Hematopoietic multipotent progenitor cell treated with erythropoietin and hydrocortisone succinate and interleukin-3 and kit ligand, for 4 days (in vitro differentiated cells): ENCODE data around the gene OVAAL.
A peak's percentile ranks its signal among the peaks of the same experiment; 100 is the strongest.
"Not testable (repeated sequence)": the region's sequence is repeated elsewhere in the genome, so short reads cannot be mapped to it uniquely, and the experiment has no call there.

Experiments used
- DNase-seq: peaks from one replicate; pipeline ENCODE4 v3.0.0-alpha.2; 2015

Gene OVAAL

GRCh38 chr1:180542113-180542837 lies 16.5 kb upstream of the OVAAL start:
- no peak for DNase-seq

GRCh38 chr1:180542838-180543145 lies 16.0 kb upstream of the OVAAL start:
- DNase-seq, result no peak

DNA sequence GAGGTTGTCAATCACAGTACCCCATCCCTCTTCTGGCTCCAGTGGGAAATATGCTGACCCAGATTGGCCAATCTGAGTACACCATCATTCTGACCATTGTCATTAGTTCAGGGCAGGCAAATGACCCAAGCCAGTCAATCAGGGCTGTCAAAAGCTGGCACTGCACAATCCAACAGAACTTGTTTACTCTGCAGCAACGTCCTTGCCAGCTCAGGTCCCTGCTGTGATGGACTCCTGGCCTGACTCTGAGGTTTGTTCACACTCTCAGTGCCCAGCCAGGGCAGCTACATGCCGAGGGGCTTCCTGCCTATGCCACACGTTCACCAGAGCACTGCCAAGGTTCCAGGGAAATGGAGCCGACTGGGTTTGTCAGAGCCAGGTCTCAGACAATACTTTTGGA lies 14.7 kb upstream of the OVAAL start:
- no peak for DNase-seq

DNA sequence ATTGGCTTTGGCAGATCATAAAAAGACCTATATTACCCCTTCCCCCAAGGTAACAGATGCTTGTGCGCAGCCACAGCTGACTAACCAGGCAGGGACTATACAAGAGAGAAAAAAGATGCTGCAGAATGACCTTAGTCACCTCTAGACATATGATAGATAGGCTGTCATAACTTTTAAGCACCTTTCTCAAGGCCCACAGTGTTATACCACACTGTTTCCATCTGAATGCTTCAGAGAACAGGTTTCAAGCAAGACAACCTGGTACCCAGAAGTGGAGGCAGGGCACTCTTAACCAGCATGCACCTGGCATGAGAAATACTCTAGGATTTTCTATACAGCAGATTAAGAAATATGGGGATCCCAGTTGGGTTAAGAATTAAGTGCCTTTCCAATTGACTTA lies 12.8 kb upstream of the OVAAL start:
- no peak for DNase-seq

- no peak for DNase-seq
Measured at GRCh38 chr1:180548686-180549317, 10.0 kb upstream of the OVAAL start.

GRCh38 chr1:180549770-180550169 lies 9.0 kb upstream of the OVAAL start:
- DNase-seq, result not testable (repeated sequence)

GRCh38 chr1:180550241-180550640 lies 8.5 kb upstream of the OVAAL start:
- DNase-seq, result no peak

GRCh38 chr1:180551997-180552396 lies 6.8 kb upstream of the OVAAL start:
- DNase-seq, result no peak

GRCh38 chr1:180553046-180553445 lies 5.7 kb upstream of the OVAAL start:
- not testable (repeated sequence) for DNase-seq

DNA sequence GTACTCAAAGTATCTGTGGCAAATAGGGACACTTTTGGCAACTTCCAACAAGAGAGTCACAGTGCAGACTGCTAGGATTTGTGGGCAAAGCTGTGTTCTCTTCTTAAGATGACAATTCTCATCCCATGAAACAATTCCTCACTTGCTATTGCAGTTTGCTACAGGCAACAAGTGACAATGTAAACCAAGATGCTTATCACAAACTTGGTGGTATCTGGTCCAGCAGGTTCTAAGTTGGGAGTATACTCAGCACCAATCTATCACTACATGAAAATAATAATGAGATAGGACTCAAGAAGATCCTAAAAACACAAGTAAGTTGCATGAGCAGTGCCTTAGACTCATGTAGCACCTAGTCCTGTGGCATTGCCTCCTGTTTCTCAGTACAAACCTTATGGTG lies 3.4 kb upstream of the OVAAL start:
- DNase-seq, result no peak

- DNase-seq, result no peak
Measured at GRCh38 chr1:180560200-180560867, 1.6 kb downstream of the OVAAL start.

DNA sequence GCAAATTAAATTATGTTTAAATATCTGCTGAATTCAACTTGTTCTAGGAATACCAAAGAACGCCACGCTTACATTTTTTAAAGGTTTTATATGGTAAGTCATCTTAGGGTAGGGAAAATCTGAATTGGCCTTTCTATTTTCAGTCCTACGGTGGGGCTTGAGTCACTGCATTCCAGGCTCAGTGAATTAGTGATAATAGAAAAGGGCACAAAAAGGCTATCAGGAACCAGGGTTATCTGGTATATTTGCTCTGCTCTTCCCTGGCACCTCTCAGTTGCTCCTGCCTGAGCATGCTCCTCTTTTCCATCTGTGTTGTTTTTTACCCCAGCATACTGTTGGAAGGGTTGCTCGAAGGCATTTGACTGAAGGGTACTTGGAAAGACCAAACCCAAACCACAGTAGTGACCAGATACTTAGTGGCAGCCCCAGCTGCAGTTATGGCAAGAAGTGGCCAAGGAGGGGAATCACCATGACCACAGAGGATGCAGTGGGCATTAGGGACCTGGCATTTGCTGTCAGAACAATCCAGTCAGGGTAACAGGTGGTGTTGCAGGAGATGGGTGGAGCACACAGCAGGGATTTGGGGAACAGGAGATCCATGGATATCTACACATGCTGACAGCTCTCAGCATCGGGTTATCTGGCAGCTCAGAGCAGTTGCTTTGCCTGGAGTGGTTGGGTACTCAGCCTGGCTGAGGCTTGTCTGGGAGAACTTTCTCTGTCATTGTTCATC lies 2.3 kb downstream of the OVAAL start:
- DNase-seq, result no peak

- DNase-seq, result peak; percentile 54
Measured at GRCh38 chr1:180562640-180563025, 3.9 kb downstream of the OVAAL start.

GRCh38 chr1:180563026-180563827 lies 4.5 kb downstream of the OVAAL start:
- peak; percentile 67 for DNase-seq

DNA sequence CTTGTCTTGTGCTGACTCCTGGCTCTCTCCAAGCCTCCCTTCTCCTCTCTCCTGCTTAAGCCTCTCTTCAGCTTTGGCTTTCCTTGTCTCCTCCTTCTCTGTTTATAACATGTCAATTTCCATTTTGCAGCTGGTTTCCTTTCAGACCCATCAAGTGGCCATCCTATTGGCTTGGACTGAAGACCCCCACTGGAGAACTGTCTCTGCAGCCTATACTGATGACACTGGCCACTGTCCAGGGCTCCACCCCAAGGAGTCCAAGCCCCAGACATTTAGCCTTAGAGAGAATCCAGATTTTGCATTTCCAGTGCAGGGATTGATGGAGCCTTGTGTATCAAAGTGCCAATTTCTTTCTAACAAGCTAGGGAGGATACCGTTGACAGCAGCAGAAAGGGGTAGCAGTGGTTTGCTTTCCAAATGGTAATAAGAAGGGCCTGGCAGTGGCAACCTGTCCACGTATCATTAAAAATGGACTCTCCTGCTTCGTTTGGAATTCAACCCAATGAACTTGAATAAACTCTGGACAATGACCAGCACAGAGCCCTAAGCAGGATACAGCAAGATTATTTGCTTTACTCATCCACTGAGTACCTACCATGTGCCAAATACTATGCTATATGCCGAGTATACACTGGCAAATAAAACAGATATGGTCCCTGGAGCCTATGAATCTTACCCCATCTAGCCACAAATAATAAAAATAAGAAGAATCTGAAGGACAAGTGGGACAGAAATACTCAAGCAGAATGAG lies 6.5 kb downstream of the OVAAL start:
- no peak for DNase-seq

DNA sequence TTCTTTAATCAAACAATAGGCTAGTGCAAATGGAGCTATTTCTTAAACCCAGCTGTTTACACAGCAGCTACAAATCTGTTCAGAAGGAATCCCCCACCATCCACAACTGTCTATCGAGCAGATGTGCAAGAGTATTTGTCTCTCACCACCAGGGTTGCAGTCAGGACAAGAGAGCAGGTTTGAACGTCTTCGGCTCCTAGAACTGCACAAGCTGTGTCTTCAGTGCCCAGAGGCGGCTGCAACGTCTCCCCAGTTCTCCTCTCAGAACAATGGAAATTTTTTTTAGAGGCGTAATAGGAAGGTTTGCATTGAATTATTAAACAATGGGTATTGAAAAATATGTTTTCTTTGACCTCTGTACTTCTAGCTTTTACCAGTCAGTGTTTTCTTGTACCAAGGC lies 7.3 kb downstream of the OVAAL start:
- DNase-seq, result no peak

DNA sequence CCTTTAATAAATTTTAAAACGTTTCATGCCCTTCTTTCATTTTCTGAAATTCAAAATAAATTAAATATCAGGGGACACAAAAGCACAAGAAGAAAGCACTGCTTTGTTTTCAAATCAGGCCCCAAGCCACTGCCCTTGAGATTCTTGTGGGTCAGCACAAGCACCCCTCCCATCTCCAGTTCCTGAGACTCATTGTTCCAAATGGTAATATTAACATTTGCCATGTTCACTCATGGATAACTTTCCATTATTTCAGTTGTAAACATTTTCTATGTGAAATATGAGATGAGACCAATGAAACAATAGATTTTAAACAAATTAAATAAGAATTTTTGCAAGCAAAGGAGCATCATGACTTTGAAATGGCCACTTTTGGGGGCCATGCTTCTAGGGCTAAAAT lies 7.7 kb downstream of the OVAAL start:
- DNase-seq, result no peak

DNA sequence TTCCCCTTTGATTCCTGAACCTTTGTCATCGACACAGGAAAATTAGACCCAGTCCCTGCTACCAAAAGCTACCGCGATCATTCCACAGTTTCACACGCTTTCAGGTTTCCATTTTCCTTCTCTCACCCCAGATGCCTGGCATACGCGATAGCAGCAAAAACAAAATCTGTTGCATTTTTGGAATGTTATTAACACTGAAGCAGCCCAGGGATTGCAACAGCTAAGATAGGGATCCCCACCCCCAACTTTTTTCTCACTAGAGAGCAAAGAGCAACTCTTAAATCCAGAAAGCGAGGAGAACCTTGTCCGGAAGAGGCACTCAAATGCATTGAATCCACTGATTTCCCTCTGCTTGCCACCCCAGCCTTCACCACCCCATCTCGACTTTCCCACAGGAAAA lies 8.9 kb downstream of the OVAAL start:
- DNase-seq, result no peak

GRCh38 chr1:180568184-180568583 lies 9.4 kb downstream of the OVAAL start:
- DNase-seq, result no peak

GRCh38 chr1:180571060-180571831 lies 12.5 kb downstream of the OVAAL start:
- no peak for DNase-seq
